Epithelial cell of esophagus (primary cell): Measurements from ENCODE around the gene EXOC2.
"Not testable (repeated sequence)": the region's sequence is repeated elsewhere in the genome, so short reads cannot be mapped to it uniquely, and the experiment has no call there.

Source experiments
- DNase-seq: peaks from one replicate; pipeline ENCODE4 v3.0.0; 2010; ENCODE audit warnings: low read depth
- H3K4me3 ChIP-seq: 2 replicates; pipeline ENCODE4 v1.5.1; 2011; ENCODE audit warnings: mild to moderate bottlenecking, low read length, control low read depth
- CTCF ChIP-seq: IDR thresholded peaks from 2 replicates; pipeline ENCODE4 v1.5.1; 2011; ENCODE audit warnings: low read depth, mild to moderate bottlenecking, low read length, control low read depth, inconsistent platforms; ENCODE audit not compliant: insufficient read depth; ENCODE audit errors: missing control alignments

EXOC2 gene

GRCh38 chr6:665403-666267, 27.3 kb downstream of the EXOC2 start:
- no peak for DNase-seq
- TF ChIP-seq CTCF: no peak

GRCh38 chr6:663788-664187, 29.2 kb downstream of the EXOC2 start:
- H3K4me3 ChIP-seq, DNase-seq: not testable (repeated sequence)

More at GRCh38 chr6:665403-666267, 27.3 kb downstream of the EXOC2 start:
- H3K4me3 ChIP-seq: no peak overlapping the region

GRCh38 chr6:659716-660581, 33.0 kb downstream of the EXOC2 start:
- no peak overlapping the region for H3K4me3 ChIP-seq
- no peak for TF ChIP-seq CTCF
- no peak for DNase-seq

GRCh38 chr6:658244-658643, 34.7 kb downstream of the EXOC2 start:
- DNase-seq: no peak
- TF ChIP-seq CTCF: no peak

GRCh38 chr6:657743-658142, 35.2 kb downstream of the EXOC2 start:
- H3K4me3 ChIP-seq: no peak overlapping the region
- no peak for TF ChIP-seq CTCF
- DNase-seq: no peak

More at GRCh38 chr6:658244-658643, 34.7 kb downstream of the EXOC2 start:
- no peak overlapping the region for H3K4me3 ChIP-seq

- no peak within 1 kb of the TSS for H3K4me3 ChIP-seq
- TF ChIP-seq CTCF: no peak
Observed at GRCh38 chr6:656460-657252, 36.3 kb downstream of the EXOC2 start, which contains the start of gene HUS1B. HUS1B (minus strand) TSS chr6:657100; CDS start chr6:656944, 156 bp downstream.

More at GRCh38 chr6:656460-657252, 36.3 kb downstream of the EXOC2 start, which contains the start of gene HUS1B:
- no peak for DNase-seq
